SIG-M5 treated with dmso at 0.1 percent for 504 hours (cell line): Measurements from ENCODE around the gene PXDC1.
"Not testable (repeated sequence)": the region's sequence is repeated elsewhere in the genome, so short reads cannot be mapped to it uniquely, and the experiment has no call there.

Source experiments
- DNase-seq: peaks from one replicate; lab custom pipeline; 2025; ENCODE audit not compliant: unreplicated experiment; lab: John Stamatoyannopoulos, UW

PXDC1 gene

GRCh38 chr6:3782876-3783832 is 31.6 kb upstream of the PXDC1 start:
- DNase-seq = no peak

- no peak for DNase-seq
Observed at GRCh38 chr6:3781504-3781903, 30.0 kb upstream of the PXDC1 start.

DNA sequence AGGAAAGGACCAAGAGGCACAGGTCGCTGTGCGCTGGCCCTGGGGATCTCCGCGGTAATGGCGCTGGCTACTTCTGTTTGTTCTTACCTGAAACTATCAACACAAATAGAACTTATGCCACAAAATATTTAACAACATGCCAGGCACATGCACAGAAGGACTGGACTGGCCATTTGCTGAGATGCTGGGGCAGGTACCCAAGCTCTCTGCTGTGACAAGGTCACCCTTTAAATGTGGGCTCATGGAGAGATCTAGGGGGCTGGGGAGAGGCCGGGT is 28.0 kb upstream of the PXDC1 start:
- DNase-seq = no peak

DNA sequence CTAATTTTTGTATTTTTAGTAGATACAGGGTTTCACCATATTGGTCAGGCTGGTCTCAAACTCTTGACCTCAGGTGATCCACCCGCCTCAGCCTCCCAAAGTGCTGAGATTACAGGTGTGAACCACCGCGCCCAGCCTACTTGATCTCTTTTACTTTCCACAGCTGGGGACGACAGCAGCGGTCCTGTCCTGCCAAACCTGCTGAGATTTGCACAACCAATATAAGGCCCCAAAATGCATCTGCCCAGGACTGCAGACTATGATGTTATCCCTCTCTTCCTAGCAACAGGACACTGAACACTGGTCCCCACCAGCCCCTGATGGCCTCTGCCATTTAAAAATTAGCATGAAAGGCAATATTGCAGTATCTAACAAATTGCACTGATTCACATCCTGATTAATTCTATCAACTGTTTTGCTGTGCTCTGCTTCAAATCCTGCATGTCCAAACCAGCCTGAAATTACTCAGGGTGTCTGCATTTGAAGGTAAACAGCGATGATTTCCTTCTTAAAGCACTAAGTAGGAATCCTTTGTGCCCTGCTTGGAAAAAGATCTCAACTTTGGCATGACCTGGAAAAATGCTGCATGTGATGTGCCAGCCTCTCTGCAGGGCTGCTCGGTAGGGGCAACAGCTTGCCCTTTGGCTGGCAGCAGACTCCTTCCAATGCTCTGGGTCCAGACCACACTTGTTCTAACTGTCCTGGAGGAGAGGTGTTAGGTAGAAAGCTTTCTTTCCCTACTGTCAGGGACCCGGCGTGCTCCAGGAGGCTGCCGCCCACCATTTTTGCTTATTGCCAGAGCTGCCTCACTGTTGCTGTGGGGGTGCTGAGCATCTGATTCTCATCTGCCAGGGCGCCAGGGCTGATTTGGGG is 27.4 kb upstream of the PXDC1 start:
- no peak for DNase-seq

DNA sequence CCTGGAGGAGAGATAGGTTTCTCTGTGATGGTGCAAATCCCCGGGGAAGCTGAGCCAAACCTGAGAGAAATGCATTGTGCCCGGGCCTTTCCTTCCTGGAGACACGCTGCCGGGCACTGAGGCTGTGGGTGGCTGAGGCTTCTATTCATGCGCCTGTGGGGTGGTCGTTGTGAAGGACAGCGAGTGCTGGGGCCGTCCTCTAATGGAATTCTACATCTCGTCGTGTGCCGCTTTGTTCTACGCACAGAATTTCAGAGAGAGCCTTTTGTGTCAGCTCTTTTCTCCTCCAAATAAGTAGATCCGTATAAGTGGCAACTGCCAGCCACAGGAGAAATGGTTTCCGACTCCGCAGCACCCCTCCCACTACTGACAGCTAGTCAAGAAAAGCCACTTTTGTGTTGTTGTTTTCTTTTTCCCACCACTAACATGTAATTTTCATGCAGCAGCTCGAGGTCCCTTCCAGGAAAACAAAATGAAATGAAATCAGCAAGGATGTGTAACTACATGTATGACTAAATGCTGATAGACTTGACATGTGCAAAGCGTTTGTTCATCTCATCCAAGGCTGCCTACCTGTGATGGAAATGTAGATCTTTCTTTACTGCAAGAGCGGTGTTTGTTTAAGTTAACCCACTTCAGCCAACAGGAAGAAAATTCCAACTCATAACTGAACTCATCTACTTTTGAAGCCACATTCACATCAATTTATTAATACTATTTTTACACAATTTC is 26.4 kb upstream of the PXDC1 start:
- DNase-seq = no peak

GRCh38 chr6:3776881-3777507 is 25.5 kb upstream of the PXDC1 start:
- no peak for DNase-seq

DNA sequence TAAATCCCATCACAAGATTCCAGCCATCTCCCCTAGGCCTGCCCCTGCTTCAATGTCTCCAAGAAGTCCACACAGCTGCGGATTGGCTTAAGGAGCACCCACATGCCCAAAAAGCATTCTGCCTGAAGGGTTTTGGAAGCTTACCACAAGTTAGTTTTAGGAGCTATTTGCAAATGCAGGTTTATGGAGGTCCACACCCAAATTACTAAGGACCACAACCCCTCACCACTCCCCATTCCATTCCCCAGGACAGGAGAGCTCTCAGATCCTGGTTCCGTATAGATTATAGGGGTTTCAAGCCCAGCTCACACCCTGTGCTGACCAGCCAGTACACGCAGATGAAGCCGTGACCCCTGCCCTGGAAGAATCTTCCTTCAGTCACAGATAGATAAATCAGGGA is 24.3 kb upstream of the PXDC1 start:
- DNase-seq = no peak

GRCh38 chr6:3775386-3775785 is 23.9 kb upstream of the PXDC1 start:
- no peak for DNase-seq

- no peak for DNase-seq
Observed at GRCh38 chr6:3773678-3774298, 22.3 kb upstream of the PXDC1 start.

- DNase-seq = not testable (repeated sequence)
Observed at GRCh38 chr6:3772127-3772999, 20.9 kb upstream of the PXDC1 start.

DNA sequence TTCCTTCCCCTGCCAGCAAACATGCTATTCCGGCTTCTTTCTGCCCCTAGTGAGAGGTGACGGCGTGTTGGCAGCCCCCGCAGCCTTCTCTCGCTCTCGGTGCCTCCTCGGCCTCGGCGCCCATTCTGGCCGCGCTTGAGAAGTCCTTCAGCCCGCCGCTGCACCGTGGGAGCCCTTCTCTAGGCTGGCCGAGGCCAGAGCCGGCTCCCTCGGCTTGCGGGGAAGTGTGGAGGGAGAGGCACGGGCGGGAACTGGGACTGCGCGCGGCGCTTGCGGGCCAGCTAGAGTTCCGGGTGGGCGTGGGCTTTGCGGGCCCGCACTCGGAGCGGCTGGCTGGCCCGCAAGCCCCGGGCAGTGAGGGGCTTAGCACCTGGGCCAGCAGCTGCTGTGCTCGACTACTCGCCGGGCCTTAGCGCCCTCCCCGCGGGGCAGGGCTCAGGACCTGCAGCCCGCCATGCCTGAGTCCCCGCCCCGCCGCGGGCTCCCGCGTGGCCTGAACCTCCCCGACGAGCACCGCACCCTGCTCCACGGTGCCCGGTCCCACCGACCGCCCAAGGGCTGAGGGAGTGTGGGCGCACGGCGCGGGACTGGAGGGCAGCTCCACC is 20.0 kb upstream of the PXDC1 start:
- no peak for DNase-seq

DNA sequence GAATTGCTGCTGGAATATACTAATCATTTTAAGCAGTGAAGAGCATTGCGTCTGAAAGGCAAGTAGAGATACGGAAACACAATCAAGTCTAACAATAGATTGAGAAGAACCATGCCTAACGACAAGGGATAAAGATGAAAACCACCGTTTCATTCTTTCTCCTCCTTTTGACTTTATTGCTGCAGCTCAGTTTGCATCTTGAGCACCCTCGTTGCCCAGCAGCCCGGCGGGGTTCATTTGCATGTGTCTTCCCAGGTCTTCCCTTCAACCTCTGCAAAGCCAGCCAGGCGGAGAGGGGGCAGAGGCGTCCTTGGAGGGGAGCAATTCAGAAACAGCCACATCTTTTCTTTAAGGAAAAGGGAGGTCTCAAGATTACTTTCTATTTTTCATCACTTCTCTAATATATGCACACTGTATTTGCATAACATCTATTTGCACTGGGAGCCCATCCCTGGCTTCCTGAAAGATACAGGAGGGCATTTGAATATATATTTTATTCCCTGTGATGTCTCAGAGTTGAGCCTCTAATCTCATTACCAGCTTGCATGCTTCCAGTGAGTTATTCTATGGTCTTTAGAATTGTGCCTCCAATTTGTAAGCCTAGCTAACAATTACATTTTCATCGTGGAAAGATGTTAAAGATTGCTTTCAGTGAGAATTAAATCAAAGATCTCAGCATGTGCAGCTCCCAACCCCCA is 18.7 kb upstream of the PXDC1 start:
- no peak for DNase-seq

- peak; percentile 29 for DNase-seq
Observed at GRCh38 chr6:3769610-3770009, 18.1 kb upstream of the PXDC1 start.

- no peak for DNase-seq
Observed at GRCh38 chr6:3768502-3768901, 17.0 kb upstream of the PXDC1 start.

- peak; percentile 44 for DNase-seq
Observed at GRCh38 chr6:3767483-3767882, 16.0 kb upstream of the PXDC1 start.

DNA sequence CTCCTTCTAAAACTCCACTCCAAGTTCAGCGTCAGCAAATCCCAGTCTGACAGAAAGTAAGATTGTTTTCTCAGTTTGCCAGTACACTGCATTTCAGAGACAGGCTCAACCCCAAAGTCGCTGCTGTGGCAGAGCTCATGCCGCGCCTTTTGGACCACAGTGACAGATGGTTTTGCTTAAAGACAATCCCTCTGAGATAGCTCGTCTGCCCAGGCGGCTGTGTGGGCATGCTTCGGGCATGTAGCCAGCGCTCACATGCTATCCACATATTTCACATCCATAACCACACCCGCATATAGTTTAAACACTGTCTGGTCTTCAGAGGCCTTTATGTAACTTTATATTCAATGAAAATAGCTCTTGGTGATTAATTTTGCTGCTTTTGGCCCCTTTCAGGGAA is 14.7 kb upstream of the PXDC1 start:
- no peak for DNase-seq

- DNase-seq = no peak
Observed at GRCh38 chr6:3765415-3765814, 13.9 kb upstream of the PXDC1 start.

DNA sequence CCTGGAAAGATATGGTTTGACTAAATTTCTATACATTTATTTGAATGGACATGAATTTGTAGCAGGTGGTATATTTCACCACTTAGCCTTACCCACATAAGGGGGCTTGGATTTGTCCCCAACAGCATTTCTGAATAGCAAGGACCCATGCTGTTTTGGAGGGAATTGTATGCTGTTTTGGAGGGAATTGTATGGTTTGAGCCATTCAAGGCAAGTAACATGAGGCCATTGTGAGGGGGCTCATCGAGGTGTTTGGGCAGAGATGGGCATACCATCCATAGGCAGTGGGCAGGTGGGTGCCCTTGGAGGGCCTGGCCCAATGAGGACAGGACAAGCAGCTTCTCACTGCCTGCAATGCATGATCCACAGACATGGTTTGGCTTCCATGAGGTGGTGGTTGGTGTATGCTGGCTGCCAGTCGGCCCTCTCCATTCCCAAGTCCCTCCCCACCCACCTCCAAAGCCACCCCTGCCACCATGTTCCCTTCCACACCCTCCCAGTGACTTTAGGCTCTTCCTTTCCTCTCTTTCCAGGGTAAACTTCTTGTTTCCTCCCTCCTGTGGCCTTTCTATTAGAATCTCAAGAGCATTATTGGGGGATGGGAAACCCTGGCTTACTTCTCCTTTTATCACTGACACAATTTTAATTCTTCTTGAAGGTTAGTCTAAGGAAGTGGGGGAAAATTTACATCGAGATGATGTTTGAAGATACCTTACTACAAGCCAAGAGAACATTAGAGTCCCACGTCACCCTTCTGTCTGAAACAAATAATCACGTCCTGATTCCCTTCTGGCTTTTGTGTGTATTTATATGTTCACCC is 13.2 kb upstream of the PXDC1 start:
- DNase-seq = no peak
